Activated T-cell treated with anti-CD3 and anti-CD28 coated beads for 24 hours (primary cell): Measurements from ENCODE around the gene GPR61.

Source experiments
- DNase-seq: peaks from one replicate; pipeline ENCODE4 v3.0.0-alpha.2; 2020; ENCODE audit warnings: low read depth

Gene GPR61

GRCh38 chr1:109509176-109510134, 30.2 kb upstream of the GPR61 start, which contains the start of gene AMIGO1:
AMIGO1 (minus strand) TSS chr1:109509727; CDS start chr1:109508912, 815 bp downstream.
- DNase-seq, result peak; percentile 50

- no peak for DNase-seq
These were observed 26.5 kb upstream of the GPR61 start for GRCh38 chr1:109513110-109513710.

GRCh38 chr1:109514846-109515245, 24.8 kb upstream of the GPR61 start:
- DNase-seq, result no peak

- DNase-seq, result no peak
These were observed 22.8 kb upstream of the GPR61 start for GRCh38 chr1:109516872-109517271.

- DNase-seq, result no peak
These were observed 22.3 kb upstream of the GPR61 start for GRCh38 chr1:109517337-109517736.

GRCh38 chr1:109521002-109521951, 18.4 kb upstream of the GPR61 start:
- no peak for DNase-seq

GRCh38 chr1:109522026-109522425, 17.6 kb upstream of the GPR61 start:
- no peak for DNase-seq

- DNase-seq, result no peak
These were observed 16.0 kb upstream of the GPR61 start for GRCh38 chr1:109523706-109524105.

- no peak for DNase-seq
These were observed 12.4 kb upstream of the GPR61 start for GRCh38 chr1:109527098-109527811.

- DNase-seq, result no peak
These were observed 11.6 kb upstream of the GPR61 start for GRCh38 chr1:109527846-109528695.

- no peak for DNase-seq
These were observed 11.0 kb upstream of the GPR61 start for GRCh38 chr1:109528712-109529111.

GRCh38 chr1:109529881-109530456, 9.7 kb upstream of the GPR61 start:
- no peak for DNase-seq

- no peak for DNase-seq
These were observed 9.1 kb upstream of the GPR61 start for GRCh38 chr1:109530457-109531087.

- no peak for DNase-seq
These were observed 8.3 kb upstream of the GPR61 start for GRCh38 chr1:109531380-109531779.

GRCh38 chr1:109531826-109532364, 7.8 kb upstream of the GPR61 start:
- no peak for DNase-seq

- DNase-seq, result peak; percentile 88
These were observed 7.1 kb upstream of the GPR61 start for GRCh38 chr1:109532365-109533136.

- DNase-seq, result no peak
These were observed 5.3 kb upstream of the GPR61 start for GRCh38 chr1:109534307-109534858.

GRCh38 chr1:109535481-109535880, 4.2 kb upstream of the GPR61 start:
- no peak for DNase-seq
